Lower leg skin (tissue), 4 donors: Measurements from ENCODE around the gene CLIC1. TPM values are rescaled to one million over a fixed set of nuclear protein-coding genes. Genes with fewer than 3 reads are reported as not detected.

ENCODE experiments used
- DNase-seq, 2 donors: peaks; one replicate each; pipeline ENCODE4 v3.0.0-alpha.2; 2019; ENCODE audit warnings: low spot score in 2 of 2
- H3K4me3 ChIP-seq: fragments of 200-600 bp; sonication (generic); 2 replicates; pipeline ENCODE4 v1.5.1; 2017; ENCODE audit warnings: mild to moderate bottlenecking, low read depth; ENCODE audit not compliant: poor library complexity, severe bottlenecking
- CTCF ChIP-seq, 3 donors: fragments of 450-650 bp; IDR thresholded peaks; one replicate each; pipeline ENCODE4 v1.5.1; 2016; ENCODE audit warnings: antibody characterized with exemption in 3 of 3, mild to moderate bottlenecking in 3 of 3, moderate library complexity in 2 of 3
- POLR2A ChIP-seq, 2 donors: fragments of 450-650 bp; IDR thresholded peaks; one replicate each; pipeline ENCODE4 v1.6.1; 2016 to 2017; ENCODE audit warnings: antibody characterized with exemption in 2 of 2, mild to moderate bottlenecking in 1 of 2, moderate library complexity in 1 of 2
- WGBS, 2 donors: methylation state at CpG; one replicate each; pipeline ENCODE4 v1.1.5; 2018; 5-methylcytosine and 5-hydroxymethylcytosine counted together
- intact Hi-C: fragments of 100-400 bp; cut with DNase I; formaldehyde crosslinking; loops from one replicate; pipeline ENCODE4 v1.15.0; 2023; ENCODE audit warnings: low total_unique reads
- total RNA-seq, 4 donors: library from RNA; depleted of rRNA; stranded (reverse); fragments of >200 nt; gene quantifications; one replicate each; pipeline ENCODE4 v1.1.0, GENCODE V29; 2016

Gene CLIC1
- total RNA-seq, 4 donors from 2014 or later: 293 to 430 (median 393) TPM

DNA sequence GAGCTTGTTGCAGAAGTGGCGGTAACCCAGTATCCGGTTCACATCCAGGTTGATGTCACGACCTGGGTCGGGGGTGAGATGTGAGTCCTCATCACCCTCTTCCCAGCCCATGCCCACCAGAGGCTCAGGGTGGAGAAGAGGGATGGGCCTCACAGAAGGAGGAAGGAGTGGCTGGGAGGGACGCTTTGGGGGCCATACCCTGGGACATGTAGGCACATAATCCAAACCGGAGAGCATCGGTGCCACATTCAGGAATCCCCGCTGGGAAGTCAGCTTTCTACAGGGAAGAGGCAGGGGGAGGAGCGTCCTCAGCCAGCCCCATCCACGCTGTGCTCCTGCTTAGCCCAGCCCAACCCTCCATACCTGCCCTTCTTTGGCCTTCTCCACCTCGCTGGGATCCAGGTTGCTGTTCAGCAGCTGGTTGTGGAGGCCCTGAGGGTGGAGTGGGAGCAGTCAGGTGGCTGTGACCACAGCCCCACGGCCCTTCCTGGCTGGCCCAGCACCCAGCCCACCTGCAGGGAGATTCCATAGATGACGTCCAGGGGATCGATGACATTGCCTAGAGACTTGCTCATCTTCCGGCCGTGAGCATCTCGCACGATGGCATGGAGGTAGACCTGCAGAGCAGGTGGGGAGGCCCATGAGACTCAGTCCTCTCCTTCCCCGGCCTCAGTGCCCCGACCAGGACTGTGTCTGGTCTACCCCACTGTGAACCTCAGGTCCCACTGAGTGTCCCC, 44.3 kb upstream of the CLIC1 start:
- no peak overlapping the region for H3K4me3 ChIP-seq
- intact Hi-C loops: no loop called here
- TF ChIP-seq CTCF (IDR thresholded peaks at IDR 0.05) (no peak), POLR2A (IDR thresholded peaks at IDR 0.05) (no peak)
- DNase-seq: no peak
- WGBS, 2 donors: 80 to 87% methylated on average over 18 to 20 of the region's 20 CpGs

DNA sequence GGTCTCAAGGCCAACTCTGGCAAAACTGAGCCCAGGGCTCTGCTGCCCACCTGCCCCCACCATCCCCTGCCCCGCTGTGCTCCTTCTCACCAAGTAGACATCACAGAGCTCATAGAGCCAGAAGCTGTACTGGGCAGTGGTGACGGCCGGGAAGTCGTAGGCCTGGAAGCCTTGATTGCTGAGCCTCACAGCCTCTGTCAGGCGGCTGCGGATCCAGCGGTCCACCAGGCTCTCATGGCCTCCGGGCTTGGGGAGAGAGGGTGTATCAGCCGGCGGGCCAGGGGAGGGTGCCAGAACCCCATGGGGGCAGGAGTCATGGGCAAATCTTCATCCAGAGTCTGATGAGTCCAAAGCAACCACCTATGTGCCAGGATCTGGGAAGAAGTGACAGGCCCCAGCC, 43.6 kb upstream of the CLIC1 start:
- intact Hi-C loops: no loop called here
- no peak overlapping the region for H3K4me3 ChIP-seq
- 89 to 91% methylated on average over 10 of the region's 10 CpGs for WGBS, 2 donors
- TF ChIP-seq POLR2A (IDR thresholded peaks at IDR 0.05) (no peak), CTCF (IDR thresholded peaks at IDR 0.05) (no peak)
- DNase-seq: no peak

DNA sequence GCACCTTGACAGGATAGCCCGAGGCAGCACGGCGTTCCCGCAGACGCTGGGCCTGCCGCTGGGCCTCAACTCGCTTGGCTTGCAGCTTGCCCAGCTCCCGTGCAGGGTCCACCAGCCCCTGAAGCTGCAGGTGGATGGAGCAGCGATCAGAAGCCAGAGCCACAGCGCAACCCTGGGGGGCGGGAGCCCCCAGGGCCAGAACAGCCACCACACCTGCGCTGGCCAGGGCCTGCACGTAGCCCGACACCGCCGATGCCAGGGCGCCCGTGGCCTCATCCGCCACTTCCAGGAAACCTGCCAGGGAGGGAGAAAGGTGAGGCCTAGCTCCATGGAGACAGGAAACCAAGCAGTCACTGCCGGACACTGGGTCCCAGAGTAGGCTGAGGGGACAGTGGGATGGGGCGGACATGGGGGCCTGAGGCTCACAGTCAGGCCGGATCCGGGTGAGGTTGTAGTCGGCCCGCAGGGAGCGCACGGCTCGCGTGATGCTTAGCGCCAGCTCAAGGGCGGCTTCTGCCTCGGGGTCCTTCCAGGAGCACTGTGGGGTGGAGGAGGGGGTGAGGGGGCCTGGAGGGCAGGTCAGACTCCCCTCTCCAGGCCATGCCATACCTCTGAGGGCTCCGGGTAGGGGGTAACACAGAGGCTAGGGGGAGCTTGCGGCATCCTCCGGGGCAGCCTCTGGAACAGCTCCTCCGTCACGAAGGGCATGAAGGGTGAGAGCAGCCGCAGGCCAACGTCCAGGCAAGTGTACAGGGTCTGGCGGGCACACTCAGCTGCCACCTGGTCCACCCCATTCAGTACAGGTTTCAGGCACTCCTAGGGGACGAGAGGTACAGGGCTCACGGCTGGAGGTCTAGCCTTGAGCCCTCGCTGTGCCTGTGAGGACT, 42.9 kb upstream of the CLIC1 start:
- intact Hi-C loops: no loop called here
- no peak for DNase-seq
- no peak for TF ChIP-seq CTCF (IDR thresholded peaks at IDR 0.05)
- no peak for TF ChIP-seq POLR2A (IDR thresholded peaks at IDR 0.05)
- 83 to 84% methylated on average over 28 to 42 of the region's 43 CpGs for WGBS, 2 donors
- no peak overlapping the region for H3K4me3 ChIP-seq

- intact Hi-C loops: no loop called here
- no peak overlapping the region for H3K4me3 ChIP-seq
- DNase-seq: no peak
- no peak for TF ChIP-seq CTCF (IDR thresholded peaks at IDR 0.05)
- TF ChIP-seq POLR2A (IDR thresholded peaks at IDR 0.05): no peak
- WGBS, 2 donors: 96% methylated on average over 5 of the region's 5 CpGs
Measured at GRCh38 chr6:31778193-31778592, 41.9 kb upstream of the CLIC1 start.

DNA sequence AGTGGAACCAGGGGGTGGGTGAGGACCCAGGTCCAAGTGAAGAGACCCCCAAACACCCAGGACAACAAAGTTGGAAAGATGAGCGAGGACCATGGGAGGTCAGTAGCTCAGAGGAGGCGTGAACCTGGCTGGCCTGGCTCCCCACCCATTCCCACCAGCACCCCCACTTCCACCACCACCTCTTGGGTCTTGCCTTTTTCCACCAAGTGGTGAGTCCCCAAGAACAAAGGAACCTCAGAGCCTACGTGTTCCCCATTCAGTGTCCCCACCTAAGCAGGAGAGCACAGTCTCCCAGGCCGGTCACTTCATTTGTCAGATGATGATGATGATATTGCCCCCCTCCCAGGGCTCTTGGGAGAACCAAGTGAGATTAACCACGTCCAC, 41.3 kb upstream of the CLIC1 start:
- TF ChIP-seq POLR2A (IDR thresholded peaks at IDR 0.05) (no peak), CTCF (IDR thresholded peaks at IDR 0.05) (no peak)
- intact Hi-C loops: no loop called here
- no peak overlapping the region for H3K4me3 ChIP-seq
- 83% methylated on average over 5 of the region's 5 CpGs for WGBS, 2 donors
- DNase-seq: no peak
